NT2/D1 (cell line): ENCODE results near the gene PLCD1.

Source experiments
- DNase-seq: peaks from one replicate; pipeline ENCODE4 v3.0.0-alpha.2; 2011; ENCODE audit warnings: low read depth, low spot score
- H3K27me3 ChIP-seq: 2 replicates; pipeline ENCODE4 v1.6.0; 2011; ENCODE audit warnings: mild to moderate bottlenecking; ENCODE audit not compliant: insufficient read length, insufficient read depth
- H3K36me3 ChIP-seq: 2 replicates; pipeline ENCODE4 v1.6.1; 2011; ENCODE audit warnings: mild to moderate bottlenecking, low read length, mixed read lengths; ENCODE audit not compliant: insufficient read depth, insufficient read length
- H3K4me1 ChIP-seq: 2 replicates; pipeline ENCODE4 v1.5.1; 2011; ENCODE audit not compliant: insufficient read depth, insufficient read length
- H3K4me3 ChIP-seq: 2 replicates; pipeline ENCODE4 v1.5.1; 2011; ENCODE audit warnings: low read depth; ENCODE audit not compliant: insufficient read length
- H3K9ac ChIP-seq: 2 replicates; pipeline ENCODE4 v1.6.0; 2011; ENCODE audit warnings: low read depth; ENCODE audit not compliant: insufficient read length
- H3K9me3 ChIP-seq: 2 replicates; pipeline ENCODE4 v1.5.1; 2011; ENCODE audit warnings: mild to moderate bottlenecking, low read length; ENCODE audit not compliant: insufficient read depth
- SUZ12 ChIP-seq: IDR thresholded peaks from 2 replicates; pipeline ENCODE4 v1.6.1; 2011; ENCODE audit not compliant: insufficient read length, insufficient read depth; ENCODE audit errors: extremely low read depth
- YY1 ChIP-seq: IDR thresholded peaks from 2 replicates; pipeline ENCODE4 v1.6.1; 2011; ENCODE audit not compliant: insufficient read length, insufficient read depth
- ZNF274 ChIP-seq: IDR thresholded peaks from 2 replicates; pipeline ENCODE4 v1.6.1; 2011; ENCODE audit warnings: mild to moderate bottlenecking, low read depth, low read length

The PLCD1 gene

DNA sequence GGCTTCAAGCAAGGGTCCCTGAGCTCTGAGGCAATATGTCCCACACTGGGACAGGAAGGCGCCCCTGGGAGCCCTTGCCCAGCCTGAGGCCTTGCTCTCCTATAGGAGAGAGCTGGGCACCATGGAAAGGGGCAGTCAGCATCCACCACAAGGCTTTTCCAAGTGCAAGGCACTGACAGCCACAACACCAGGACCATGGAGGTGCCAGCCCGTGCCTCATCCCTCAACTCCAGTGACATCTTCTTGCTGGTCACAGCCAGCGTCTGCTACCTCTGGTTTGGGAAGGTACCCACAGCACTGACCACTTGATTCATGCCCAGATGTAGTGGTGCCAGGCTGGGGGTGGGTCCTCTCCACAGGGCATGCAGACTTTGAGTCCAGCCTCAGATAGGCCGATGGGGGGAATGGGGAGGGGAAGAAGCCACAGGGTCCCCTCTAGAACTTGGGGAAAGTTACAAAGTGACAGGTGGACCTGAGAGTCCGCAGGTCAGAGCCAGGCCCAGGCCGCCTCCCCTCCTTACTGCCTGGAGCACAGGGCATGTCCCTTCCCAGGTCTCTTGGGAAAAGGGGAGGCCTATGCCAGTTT is 27.1 kb downstream of the PLCD1 start:
- Histone ChIP-seq H3K27me3 (peaks cover 6% of the 10 kb centered on the region), H3K9ac (no peak overlapping the region), H3K4me3 (no peak overlapping the region), H3K4me1 (peaks cover 31% of the 10 kb centered on the region), H3K36me3 (peaks cover 11% of the 10 kb centered on the region), H3K9me3 (no peaks in the 10 kb centered on the region)
- no peak for TF ChIP-seq SUZ12
- no peak for TF ChIP-seq YY1
- no peak for TF ChIP-seq ZNF274
- DNase-seq, result no peak

GRCh38 chr3:38001456-38002081 is 27.9 kb downstream of the PLCD1 start:
- Histone ChIP-seq H3K36me3 (peaks cover 6% of the 10 kb centered on the region), H3K9me3 (no peaks in the 10 kb centered on the region), H3K9ac (no peak overlapping the region), H3K4me1 (peaks cover 31% of the 10 kb centered on the region), H3K27me3 (peaks cover 6% of the 10 kb centered on the region), H3K4me3 (no peak overlapping the region)
- DNase-seq, result no peak
- TF ChIP-seq YY1 (no peak), ZNF274 (no peak), SUZ12 (no peak)

- Histone ChIP-seq H3K27me3 (peaks cover 6% of the 10 kb centered on the region), H3K9me3 (no peaks in the 10 kb centered on the region), H3K9ac (no peak overlapping the region), H3K4me3 (no peak overlapping the region), H3K36me3 (peaks cover under 1% of the 10 kb centered on the region), H3K4me1 (peaks cover 31% of the 10 kb centered on the region)
- TF ChIP-seq ZNF274 (no peak), YY1 (no peak), SUZ12 (no peak)
- DNase-seq, result no peak
Measured at GRCh38 chr3:38000965-38001455, 28.4 kb downstream of the PLCD1 start.

DNA sequence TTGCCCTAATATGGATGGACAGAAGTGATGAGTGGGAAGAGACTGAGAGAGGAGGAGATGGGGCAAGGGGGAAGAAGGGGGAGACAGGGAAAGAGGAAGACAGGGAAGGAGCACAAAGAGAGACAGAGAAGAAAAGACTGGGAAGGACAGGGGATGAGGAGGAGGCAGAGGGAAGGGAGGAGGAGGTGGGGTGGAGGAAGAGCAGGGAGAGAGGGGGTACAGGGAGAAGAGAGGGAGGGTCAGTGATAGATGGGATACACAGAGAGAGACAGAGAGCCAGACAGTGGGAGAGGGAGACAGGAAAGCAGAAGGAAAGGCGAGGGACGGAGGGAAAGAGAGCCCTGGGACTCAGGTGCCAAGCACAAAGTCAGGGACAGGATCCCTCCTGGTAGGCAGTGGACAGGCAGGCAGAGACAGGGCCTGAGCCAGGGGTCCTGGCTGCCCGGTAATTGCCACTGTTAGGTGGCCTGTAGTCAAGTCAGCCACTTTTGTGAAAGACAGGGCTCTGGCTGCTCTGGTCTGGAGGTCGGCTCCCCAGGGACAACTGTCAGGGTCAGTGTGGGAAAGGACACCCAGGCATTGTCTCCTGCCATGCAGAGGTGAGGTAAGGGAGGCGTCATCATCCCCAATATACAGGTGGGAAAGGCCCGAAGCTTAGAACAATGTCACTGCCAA is 29.1 kb downstream of the PLCD1 start:
- Histone ChIP-seq H3K4me3 (no peak overlapping the region), H3K27me3 (peaks cover 6% of the 10 kb centered on the region), H3K36me3 (no peaks in the 10 kb centered on the region), H3K9ac (no peak overlapping the region), H3K4me1 (peaks cover 31% of the 10 kb centered on the region), H3K9me3 (no peaks in the 10 kb centered on the region)
- DNase-seq, result no peak
- TF ChIP-seq ZNF274, result no peak
- no peak for TF ChIP-seq YY1
- no peak for TF ChIP-seq SUZ12

DNA sequence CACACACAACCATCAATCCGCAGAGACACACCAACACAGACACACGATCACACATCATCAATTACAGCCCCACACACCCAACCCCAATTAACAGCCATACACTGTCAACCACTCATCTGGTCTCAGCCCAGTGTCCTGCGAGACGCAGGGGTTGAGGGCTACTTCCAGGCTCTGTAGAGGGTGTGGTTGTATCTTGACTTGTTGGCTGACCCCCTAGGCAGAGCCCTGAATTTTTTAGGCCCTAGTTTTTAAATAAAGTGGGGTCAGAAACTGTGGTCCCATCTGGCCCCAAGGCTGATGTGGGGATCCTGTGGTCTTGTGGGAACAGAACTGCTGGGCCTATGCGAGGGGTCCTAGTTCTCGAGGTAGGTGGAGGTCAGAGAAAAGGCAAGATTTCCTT is 29.6 kb downstream of the PLCD1 start:
- DNase-seq, result no peak
- Histone ChIP-seq H3K36me3 (no peaks in the 10 kb centered on the region), H3K4me3 (no peak overlapping the region), H3K4me1 (peaks cover 28% of the 10 kb centered on the region), H3K9me3 (no peaks in the 10 kb centered on the region), H3K9ac (no peak overlapping the region), H3K27me3 (peaks cover 6% of the 10 kb centered on the region)
- TF ChIP-seq ZNF274 (no peak), YY1 (no peak), SUZ12 (no peak)

DNA sequence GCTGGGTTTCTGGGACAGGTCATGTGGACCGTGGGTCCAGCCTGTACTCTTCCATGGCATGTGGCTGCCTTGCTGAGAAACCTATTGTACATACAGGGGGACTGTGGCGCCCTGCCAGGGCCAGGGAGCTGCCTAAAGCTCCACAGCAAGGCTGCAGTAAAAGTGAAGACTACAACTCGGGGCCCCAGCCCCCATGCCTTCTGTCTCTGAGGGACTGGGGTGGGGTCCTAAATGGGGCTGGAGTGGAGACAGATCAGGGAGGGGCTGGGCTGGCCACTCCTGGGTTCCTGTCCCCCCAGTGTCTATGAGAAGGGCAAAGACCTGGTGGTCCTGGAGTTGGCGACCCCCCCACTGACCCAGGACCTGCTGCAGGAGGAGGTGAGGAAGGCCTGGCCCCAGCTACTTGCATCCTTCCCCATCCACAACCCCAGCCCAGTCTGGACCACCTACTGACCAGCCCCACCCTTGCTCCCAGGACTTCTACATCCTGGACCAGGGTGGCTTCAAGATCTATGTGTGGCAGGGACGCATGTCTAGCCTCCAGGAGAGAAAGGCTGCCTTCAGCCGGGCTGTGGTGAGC is 31.6 kb downstream of the PLCD1 start:
- Histone ChIP-seq H3K27me3 (peaks cover 6% of the 10 kb centered on the region), H3K9me3 (no peaks in the 10 kb centered on the region), H3K4me1 (peaks cover 17% of the 10 kb centered on the region), H3K4me3 (no peak overlapping the region), H3K9ac (peak overlapping the region; percentile 79), H3K36me3 (no peaks in the 10 kb centered on the region)
- no peak for DNase-seq
- TF ChIP-seq YY1, result no peak
- TF ChIP-seq ZNF274, result no peak
- no peak for TF ChIP-seq SUZ12

DNA sequence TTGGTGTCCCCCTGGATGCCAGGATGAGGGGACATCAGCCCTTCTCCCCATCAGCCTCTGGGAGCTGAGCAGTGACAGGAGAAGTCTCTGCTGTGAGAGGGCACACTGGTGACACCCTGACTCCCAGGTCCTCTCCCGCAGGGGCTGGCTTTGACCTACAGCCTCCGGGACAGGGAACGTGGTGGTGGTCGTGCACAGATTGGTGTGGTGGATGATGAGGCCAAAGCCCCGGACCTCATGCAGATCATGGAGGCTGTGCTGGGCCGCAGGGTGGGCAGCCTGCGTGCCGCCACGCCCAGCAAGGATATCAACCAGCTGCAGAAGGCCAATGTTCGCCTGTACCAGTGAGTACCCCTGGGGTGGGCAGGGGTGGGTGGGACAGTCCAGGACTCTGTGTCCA is 32.1 kb downstream of the PLCD1 start:
- Histone ChIP-seq H3K27me3 (peaks cover 6% of the 10 kb centered on the region), H3K4me3 (no peak overlapping the region), H3K36me3 (no peaks in the 10 kb centered on the region), H3K9ac (no peak overlapping the region), H3K4me1 (peaks cover 17% of the 10 kb centered on the region), H3K9me3 (no peaks in the 10 kb centered on the region)
- DNase-seq, result no peak
- no peak for TF ChIP-seq ZNF274
- TF ChIP-seq SUZ12, result no peak
- no peak for TF ChIP-seq YY1
